H1 (cell line): ENCODE measurements around the gene CPSF4.

Experiments used
- BRCA1 ChIP-seq: IDR thresholded peaks from 2 replicates; pipeline ENCODE4 v1.6.1; 2012; ENCODE audit warnings: low read depth, low read length, improper control_type of control experiment
- CREB1 ChIP-seq: IDR thresholded peaks from 2 replicates; pipeline ENCODE4 v1.6.1; 2012; ENCODE audit warnings: inconsistent platforms
- CTCF ChIP-seq, 3 experiments: IDR thresholded peaks; 1 replicate in 2 of 3; 2 replicates in 1 of 3; pipeline versions ENCODE4 v1.5.1 to v1.6.1; 2011; ENCODE audit warnings: low read length in 3 of 3, mild to moderate bottlenecking in 3 of 3, inconsistent platforms in 2 of 3, low read depth in 1 of 3, moderate library complexity in 1 of 3; ENCODE audit not compliant: insufficient read depth in 1 of 3; ENCODE audit errors: control extremely low read depth in 1 of 3
- JUN ChIP-seq: IDR thresholded peaks from 2 replicates; pipeline ENCODE4 v1.6.1; 2011; ENCODE audit warnings: low read depth, mild to moderate bottlenecking, improper control_type of control experiment, low read length
- POLR2A ChIP-seq, 2 experiments: IDR thresholded peaks; 1 replicate in 1 of 2; 2 replicates in 1 of 2; pipeline ENCODE4 v1.6.1; 2011; ENCODE audit warnings: low read depth in 2 of 2, low read length in 2 of 2, mild to moderate bottlenecking in 2 of 2; ENCODE audit errors: control extremely low read depth in 1 of 2
- RAD21 ChIP-seq, 2 experiments: IDR thresholded peaks in 1 of 2; conservative IDR thresholded peaks in 1 of 2; 2 replicates each; pipeline ENCODE4 v1.6.1; 2011; ENCODE audit warnings: low read depth in 2 of 2, low read length in 2 of 2, improper control_type of control experiment in 1 of 2, inconsistent platforms in 1 of 2, mild to moderate bottlenecking in 1 of 2, moderate library complexity in 1 of 2
- RNF2 ChIP-seq: fragments of 200-900, 300-1000 bp; sonication (generic); IDR thresholded peaks from 2 replicates; pipeline ENCODE4 v1.7.1; 2016; ENCODE audit warnings: borderline replicate concordance, low read depth, mild to moderate bottlenecking, antibody characterized with exemption, low read length; ENCODE audit not compliant: poor library complexity, severe bottlenecking; ENCODE audit errors: missing control alignments
- SUZ12 ChIP-seq: fragments of 200-600 bp; sonication (generic); IDR thresholded peaks from 2 replicates; pipeline ENCODE4 v1.6.1; 2012; ENCODE audit warnings: mild to moderate bottlenecking, inconsistent platforms, low read length, moderate library complexity, mixed read lengths
- TAF1 ChIP-seq: IDR thresholded peaks from 2 replicates; pipeline ENCODE4 v1.6.1; 2011; ENCODE audit warnings: mild to moderate bottlenecking, low read depth, low read length
- ZNF274 ChIP-seq: IDR thresholded peaks from 2 replicates; pipeline ENCODE4 v1.7.0; 2012; ENCODE audit warnings: low read length, borderline replicate concordance; ENCODE audit errors: extremely low read depth
- TF ChIP-seq, protein P1 (sequence below): IDR thresholded peaks from 2 replicates; pipeline ENCODE4 v1.6.1; 2012; ENCODE audit warnings: inconsistent platforms

DNA sequence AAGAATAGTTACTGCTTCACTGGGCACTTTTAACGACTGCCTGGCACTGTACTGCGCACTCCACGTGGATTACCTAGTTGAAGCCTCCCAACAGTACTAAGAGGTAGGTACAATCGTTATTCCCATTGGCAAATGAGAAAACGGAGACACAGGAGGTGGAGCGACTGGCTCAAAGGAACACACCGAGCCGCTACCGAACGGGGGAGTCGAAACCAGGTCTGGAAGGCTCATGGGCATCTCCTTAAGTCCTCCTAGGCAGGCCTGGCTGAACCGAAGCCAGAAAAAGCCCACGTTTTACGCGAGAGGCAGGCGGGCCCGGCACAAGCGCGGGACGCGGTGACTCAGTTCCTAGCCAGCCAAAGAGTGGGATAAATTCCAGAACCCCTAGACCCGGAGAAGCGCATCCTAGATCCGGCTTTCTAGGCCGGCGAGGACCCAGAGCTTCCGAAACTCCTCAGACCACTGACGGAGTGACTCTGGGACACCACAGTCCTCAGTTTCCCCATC, 30.8 kb upstream of the CPSF4 start:
- TF ChIP-seq POLR2A (IDR thresholded peaks at IDR 0.05; ENCODE audit: control extremely low read depth in 1 of 2, low read depth in 2 of 2, low read length in 2 of 2): no peak; a peak in 1 of 3 replicates
- TF ChIP-seq ZNF274: no peak
- no peak for TF ChIP-seq SUZ12
- TF ChIP-seq RNF2: no peak
- TF ChIP-seq CREB1: no peak
- TF ChIP-seq CTCF (IDR thresholded peaks at IDR 0.05; ENCODE audit: control extremely low read depth in 1 of 3, insufficient read depth in 1 of 3, low read depth in 1 of 3, low read length in 3 of 3): no peak
- no peak for TF ChIP-seq RAD21 (IDR thresholded peaks at IDR 0.05 in 1 of 2, conservative IDR thresholded peaks at IDR 0.05 in 1 of 2; ENCODE audit: low read depth in 2 of 2, low read length in 2 of 2)
- no peak for TF ChIP-seq JUN
- TF ChIP-seq, protein P1, sequence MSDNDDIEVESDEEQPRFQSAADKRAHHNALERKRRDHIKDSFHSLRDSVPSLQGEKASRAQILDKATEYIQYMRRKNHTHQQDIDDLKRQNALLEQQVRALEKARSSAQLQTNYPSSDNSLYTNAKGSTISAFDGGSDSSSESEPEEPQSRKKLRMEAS: peak; percentile 51; the same call in 1 of the 2 replicates
- no peak for TF ChIP-seq BRCA1
- no peak for TF ChIP-seq TAF1
